NCI-H748 (cell line): ENCODE data around the gene COQ5.

Source experiments
- DNase-seq: peaks from one replicate; lab custom pipeline; 2025; ENCODE audit not compliant: unreplicated experiment; lab: John Stamatoyannopoulos, UW

COQ5 gene

DNA sequence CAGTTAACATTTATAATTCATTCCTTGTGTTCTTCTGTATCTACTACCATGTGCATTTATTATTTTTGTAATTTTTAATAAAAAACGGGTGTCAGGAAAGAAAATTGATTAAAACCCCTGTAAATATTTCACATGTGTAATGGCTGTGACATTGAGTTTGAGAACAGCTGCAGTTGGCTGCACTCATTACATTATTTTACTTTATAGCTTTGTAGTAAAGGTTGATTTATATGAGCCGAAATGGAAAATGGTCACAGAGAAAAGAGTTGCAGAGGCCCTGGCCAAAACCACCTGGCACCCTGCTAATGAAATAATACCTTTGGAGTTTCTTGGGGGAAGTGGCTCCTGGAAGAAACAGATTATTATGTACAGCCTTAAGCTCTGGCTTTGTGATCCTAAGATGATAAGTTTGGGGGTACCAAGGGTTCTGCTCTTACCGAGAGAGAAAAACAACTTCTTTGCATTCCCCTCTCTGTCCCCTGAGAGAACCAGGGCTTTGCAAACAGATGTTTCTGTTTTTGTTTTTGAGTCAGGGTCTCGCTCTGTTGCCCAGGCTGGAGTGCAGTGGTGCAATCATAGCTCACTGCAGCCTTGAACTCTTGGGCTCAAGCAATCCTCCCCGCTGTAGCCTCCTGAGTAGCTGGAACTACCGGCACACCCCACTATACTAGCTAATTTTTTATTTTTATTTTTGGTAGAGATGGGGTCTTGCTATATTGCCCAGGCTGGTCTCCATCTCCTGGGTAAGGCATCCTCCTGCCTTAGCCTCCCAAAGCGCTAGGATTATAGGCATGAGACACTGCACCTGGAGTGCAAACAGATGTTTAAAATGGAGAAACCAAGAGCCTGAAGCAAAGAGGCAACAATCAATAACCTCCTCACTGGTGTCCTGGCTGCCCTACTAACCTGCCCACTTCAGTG, 42.7 kb downstream of the COQ5 start:
- no peak for DNase-seq

DNA sequence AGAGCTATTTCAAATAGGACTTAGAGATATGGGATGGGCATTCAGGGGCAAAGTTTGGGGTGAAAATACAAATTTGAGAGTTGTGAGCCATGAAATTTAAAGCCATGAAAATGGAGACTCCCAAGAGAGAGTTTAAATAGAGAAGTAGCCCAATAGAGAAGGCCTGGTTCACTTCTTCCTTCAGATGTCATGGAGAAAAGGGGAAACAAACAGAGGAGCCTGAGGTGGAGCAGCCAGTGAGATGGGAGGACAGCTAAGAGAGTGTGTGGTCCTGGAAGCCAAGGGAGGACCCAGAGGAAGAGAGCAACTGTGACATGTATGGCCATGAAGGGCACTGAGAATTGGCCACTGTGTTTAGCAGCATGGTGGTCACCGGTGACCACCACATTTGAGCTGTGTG, 45.3 kb downstream of the COQ5 start:
- no peak for DNase-seq

DNA sequence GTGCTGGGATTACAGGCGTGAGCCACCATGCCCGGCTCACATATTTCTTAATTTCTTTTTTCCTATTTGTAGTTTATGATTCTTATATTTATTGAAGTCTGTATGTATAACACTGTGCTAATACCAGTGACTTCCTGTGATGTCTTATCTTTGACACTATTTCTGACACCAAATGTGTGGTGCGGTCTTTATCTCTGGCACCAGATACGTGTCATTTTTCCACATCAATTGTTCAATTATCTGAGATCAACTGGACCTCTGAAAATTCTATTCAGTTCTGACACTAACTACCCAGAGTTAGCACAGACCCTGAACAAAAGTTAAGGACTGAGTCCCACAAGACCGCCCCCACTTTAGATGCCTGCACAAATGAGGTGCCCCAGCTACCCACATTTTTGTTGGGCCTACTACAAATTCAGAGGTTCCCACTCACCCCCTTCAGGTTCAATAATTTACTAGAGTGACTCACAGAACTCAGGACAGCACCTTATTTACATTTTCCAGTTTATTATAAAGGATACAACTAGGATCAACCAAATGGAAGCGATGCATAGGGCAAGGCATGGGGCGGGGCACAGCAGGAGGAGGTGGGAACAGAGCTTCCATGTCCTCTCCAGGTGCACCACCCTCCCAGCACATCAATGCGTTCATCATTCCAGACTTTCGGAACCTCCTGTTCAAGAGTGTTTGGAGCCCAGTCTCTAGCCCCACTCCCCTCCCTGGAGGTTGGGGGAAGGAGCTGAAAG, 47.8 kb downstream of the COQ5 start:
- DNase-seq = no peak

DNA sequence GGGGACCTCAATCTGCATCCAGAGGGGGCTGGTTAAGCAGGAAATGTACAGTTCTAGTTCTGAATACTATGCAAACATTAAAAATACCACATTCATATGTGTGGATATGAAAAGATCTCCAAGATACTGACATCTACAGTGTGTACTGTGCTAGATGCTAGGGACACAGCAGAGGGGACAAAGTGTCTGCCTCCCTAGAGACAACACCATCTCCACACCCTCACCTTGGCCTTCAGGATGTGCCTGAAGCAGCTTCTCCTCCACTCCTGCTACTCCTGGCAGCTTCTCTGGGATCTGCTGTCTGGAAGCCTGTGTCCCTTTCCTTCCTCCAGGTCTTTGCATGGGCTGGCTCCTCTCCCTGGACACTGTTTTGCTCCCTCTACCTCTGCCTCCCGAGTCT, 48.7 kb downstream of the COQ5 start:
- no peak for DNase-seq

DNA sequence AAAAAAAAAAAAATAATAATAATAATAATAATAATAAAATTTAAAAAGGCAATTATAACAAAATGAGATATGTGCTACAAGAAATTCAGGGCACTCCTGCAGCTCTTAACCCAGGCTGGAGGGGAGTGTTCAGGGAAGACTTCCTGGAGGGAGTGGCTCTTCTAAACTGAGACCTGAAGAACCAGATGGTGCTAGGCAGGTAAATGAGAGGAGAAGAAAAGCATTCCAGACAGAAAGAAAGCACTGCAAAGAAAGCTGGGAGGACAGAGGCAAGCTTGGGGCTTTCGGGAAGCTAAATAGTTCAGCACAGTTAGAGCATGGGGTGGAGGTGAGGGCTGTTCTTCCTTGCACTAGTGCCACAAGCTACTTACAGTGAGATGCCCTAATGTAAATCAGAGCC, 49.5 kb downstream of the COQ5 start:
- DNase-seq = no peak

DNA sequence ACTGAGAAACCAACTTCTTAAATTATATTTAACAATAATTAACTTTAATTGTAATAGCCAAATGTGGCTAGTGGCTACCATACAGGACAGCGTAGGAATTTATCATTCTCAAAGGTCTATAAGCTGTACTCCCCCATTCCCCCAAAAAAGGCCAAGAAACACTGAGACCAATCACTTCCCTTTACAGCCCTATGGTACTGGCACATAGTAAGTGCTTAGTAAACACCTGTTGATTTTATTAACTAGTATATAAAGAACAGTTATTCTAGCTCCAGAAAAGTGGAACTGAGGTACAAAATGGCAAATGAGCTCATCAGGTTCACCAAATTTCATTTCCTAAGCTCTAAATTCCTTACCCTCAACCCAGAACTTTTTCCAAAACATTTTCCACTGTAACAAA, 53.3 kb downstream of the COQ5 start:
- DNase-seq = no peak

DNA sequence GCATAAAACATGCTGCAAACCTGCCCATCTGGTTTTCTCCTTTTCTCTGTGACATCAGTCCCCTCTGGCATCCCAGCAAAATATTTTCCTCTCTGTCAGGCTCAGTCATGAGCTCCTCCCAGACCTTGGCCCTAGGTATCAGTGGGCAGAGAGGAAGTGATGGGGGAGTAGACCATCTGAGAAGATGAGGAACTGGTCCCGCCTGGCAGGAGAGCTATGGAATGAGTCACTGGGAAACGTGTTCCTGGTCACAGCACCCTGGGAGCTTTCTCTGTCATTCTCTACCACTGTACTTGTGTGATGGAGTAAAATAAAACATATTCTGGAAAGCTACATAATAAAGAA, 54.4 kb downstream of the COQ5 start:
- peak; percentile 29 for DNase-seq

DNA sequence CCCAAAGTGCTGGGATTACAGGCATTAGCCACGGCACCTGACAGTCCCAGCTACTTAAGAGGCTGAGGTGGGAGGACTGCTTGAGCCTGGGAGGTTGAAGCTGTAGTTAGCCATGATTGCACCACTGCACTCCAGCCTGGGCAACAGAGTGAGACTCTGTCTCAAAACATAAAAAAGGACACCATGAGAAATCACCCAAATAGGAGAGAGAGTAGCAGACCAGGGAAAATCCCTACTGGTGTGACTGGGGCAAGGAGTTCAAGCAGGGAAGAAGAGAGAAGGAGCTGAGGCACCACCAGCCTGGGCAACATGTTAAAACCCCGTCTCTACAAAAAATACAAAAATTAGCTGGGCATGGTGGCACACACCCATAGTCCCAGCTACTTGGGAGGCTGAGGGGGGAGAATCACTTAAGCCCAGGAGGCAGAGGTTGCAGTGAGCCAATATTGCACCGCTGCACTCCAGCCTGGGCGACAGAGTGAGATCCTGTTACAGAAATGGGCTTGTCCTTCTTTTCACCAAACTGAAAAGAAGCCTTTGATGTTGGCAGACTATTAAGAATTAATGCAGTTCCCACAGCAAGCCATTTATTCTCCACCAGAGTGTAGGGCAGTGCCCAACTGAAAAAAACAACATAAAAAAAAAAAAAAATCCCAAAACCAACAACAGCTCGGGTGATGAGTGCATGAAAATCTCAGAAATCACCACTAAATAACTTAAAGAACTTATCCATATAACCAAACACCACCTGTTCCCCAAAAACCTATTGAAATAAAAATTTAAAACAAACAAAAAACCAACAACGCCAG, 54.9 kb downstream of the COQ5 start:
- no peak for DNase-seq

DNA sequence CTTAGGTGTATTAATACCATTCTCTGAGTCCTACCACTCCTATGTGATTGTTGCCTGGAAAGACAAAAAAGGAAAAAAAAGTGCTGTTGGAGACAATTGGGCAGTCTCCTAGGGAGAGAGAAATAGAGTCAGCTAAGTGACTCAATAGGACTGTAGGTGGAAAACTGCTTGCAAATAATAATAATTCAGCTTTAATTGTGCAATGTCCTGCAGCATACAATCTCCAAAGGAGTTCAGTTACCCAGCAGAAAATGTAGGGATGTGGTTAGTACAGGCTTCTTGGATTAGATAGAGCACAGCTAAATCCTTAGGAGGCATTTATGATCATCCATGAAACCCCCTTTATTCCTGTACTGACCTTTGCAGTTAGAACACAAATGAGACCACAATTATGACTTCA, 56.4 kb downstream of the COQ5 start:
- DNase-seq = no peak

DNA sequence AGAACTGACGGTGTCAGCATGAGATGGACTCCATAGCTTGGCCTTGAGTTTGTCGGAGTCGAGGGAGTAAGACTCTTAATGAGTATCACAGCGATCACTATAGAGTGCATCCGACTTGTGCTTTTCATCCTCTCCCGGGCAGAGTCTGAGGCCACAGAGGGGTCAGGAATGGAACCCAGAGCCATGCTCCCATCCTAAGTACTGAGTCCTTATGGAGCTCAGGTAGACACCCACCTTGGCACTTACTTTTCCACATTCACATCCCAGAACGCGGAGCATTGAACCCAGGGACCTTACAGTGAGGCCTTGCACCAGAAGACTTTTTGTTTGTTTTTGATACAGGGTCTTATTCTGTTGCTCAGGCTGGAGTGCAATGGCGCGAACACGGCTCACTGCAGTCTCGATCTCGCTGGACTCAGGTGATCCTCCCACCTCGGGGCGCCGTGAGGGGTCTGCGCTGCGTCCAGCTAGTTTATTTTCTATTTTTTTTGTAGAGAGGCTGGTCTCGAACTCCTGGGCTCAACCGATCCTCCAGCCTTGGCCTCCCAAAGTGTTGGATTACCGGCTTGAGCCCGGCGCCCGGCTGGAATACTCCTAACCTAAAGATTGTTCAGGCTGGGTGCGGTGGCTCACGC, 58.7 kb downstream of the COQ5 start:
- peak; percentile 53 for DNase-seq

GRCh38 chr12:120469450-120470149, 59.4 kb downstream of the COQ5 start, which contains the start of gene SRSF9:
Gene SRSF9, minus strand, starts transcription at chr12:120469748. Its CDS starts 139 bp downstream, at chr12:120469609.
- peak; percentile 97 for DNase-seq

DNA sequence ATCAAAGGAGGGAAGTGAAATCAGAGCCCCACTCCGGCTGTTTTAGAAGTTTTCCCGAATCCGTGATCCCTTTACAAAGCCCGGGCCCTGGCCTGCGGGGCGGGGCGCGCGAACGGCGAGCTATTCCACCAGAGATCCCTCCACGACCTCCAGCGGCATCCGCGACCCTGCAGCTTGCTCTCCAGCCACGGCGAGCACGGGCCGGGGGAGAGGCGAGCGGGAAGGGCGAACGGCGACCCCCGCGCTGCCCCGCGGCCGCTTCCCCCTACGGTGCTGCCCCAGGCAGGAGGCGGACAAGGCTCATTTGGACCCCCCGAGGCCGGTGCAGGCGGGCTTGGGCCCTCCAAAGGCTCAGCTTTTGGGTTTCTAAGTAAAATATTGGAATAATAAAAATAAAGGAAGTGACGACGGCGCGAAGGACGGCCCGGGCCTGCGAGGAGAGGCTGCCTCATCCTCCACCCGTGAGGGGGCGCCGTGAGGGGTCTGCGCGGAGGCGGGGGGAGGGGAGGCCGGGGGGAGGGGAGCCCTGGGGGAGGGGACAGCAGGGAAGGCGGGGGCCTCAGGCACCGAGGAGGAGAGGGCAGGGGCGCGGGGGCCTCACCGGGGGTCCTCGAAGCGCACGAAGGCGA, 60.0 kb downstream of the COQ5 start:
- DNase-seq = peak; percentile 47

- peak; percentile 41 for DNase-seq
Observed at GRCh38 chr12:120468325-120468820, 60.6 kb downstream of the COQ5 start.

DNA sequence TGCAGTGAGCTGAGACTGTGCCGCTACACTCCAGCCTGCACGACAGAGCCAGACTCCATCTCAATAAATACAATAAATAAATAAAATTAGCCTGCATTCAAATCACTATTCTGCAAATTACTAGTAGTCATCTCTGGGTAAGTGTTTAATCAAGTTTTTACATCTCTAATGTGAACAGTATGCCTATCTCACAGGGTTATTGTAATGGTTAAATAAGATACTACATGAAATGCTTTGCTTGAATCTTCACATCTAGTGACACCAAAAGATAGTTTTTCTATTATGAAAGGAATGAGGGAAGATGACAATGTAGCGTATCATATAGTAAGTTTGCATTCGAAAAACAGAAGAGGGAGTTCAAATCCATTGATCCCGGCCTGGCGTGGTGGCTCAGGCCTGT, 61.5 kb downstream of the COQ5 start:
- no peak for DNase-seq

DNA sequence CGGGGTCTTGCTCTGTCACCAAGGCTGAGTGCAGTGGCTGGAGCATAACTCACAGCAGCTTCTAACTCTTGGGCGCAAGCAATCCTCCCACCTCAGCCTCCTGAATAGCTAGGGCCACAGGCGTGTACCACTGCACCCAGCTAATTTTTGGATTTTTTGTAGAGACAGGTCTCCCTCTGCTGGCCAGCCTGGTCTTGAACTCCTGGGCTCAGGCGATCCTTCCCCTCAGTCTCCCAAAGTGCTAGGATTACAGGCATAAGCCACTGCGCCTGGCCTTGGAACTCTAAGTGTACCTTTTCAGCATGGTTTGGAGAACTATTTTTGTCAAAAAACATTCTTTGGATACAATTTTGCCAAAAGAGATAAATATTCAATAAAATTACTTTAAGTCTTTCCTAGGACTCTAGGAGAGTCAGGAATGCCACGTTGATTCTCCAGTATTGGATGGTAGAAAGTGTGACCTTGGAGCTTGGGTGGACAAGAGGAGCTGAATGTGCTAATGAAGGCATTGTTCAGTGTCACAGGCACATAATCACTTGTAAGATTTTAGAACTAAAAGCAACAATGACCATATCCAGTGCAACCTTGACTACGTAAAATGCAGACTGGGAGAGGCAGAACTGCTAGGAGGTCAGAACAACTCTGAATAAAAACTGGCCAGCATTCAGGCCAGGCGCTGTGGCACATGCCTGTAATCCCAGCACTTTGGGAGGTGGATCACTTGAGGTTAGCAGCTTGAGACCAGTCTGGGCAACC, 62.2 kb downstream of the COQ5 start:
- peak; percentile 39 for DNase-seq

GRCh38 chr12:120465756-120466155, 63.2 kb downstream of the COQ5 start:
- DNase-seq = no peak

GRCh38 chr12:120463712-120464111, 65.2 kb downstream of the COQ5 start:
- DNase-seq = no peak

- no peak for DNase-seq
Observed at GRCh38 chr12:120462099-120462640, 66.8 kb downstream of the COQ5 start.

GRCh38 chr12:120460157-120460556, 68.8 kb downstream of the COQ5 start:
- no peak for DNase-seq
